NCI-H1694 treated with DMSO at 0.1 percent for 48 hours (cell line): ENCODE data around the gene TREM1.
"Not testable (repeated sequence)": the region's sequence is repeated elsewhere in the genome, so short reads cannot be mapped to it uniquely, and the experiment has no call there.

Experiments
- DNase-seq: peaks from one replicate; lab custom pipeline; 2025; lab: John Stamatoyannopoulos, UW

The TREM1 gene

DNA sequence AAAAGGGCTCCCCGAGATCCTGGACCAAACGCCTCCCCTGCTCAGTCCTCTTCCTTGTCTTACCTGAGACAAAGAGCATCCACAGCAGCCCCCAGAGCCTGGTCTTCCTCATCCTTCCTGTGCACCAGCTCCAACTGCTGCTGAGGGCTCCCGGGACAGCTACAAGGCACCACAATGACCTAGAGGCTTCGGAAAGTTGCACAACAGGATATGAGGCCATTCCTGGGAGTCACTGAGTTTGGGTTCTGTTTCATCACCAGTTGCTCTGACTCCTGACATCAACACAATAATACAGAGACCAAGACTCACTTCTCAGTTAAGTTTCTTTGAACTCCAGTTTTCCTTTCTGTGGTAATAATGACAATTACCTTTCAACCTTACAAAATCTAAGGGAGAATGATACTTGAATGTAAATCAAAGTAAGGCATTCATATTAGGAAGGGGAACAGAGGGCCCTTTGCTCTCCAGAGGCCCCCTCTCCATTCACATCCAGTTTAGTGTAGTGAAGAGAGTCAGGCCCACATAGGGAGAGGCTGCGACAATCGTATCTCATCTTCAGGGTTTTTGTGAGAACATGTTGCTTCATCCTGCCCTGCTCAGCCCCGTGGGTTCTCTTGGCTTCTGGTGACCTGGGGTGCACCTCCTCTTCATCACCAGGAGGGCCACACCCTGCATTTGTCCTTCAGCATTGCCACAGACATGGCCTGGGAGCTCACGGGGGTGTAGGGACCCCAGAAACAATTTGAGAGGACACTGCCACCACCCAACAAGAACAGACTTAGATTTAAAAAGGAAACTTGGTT lies at the start of gene TREM1:
Gene TREM1 (minus strand): TSS at position 139 of the 803 bp plus-strand sequence. CDS start 27 bp downstream, at position 112.
- no peak for DNase-seq

DNA sequence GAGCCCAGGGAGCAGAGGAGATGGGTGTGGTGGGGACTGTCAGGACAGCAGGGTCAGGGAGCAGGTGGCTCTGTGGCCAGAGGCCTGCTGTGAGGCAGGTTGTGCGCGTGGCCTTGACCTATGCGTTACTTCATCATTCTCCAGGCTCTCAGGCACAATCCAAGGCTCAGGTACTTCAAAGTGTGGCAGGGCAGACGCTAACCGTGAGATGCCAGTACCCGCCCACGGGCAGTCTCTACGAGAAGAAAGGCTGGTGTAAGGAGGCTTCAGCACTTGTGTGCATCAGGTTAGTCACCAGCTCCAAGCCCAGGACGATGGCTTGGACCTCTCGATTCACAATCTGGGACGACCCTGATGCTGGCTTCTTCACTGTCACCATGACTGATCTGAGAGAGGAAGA lies 49.5 kb upstream of the TREM1 start:
- DNase-seq: no peak

DNA sequence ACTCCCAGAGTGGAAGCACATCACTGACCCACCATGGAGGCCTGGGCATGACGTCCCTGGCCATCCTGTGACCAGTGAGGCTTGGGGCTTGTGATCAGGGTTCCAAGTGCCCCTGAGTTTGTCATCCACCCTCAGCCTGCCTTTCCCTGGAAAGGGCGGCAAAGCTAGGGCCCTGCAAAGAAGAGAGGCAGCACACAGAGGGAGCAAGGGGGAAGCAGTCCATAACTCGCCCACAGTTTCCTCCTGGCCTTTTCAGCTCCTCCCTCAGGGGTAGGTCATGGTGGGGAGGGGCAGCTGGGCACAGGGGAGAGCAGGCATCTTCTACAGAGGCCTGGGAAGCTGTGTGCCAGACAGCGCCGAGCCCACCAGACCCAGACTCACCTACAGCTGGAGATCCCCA lies 48.8 kb upstream of the TREM1 start, which contains the start of gene NCR2:
Gene NCR2 (plus strand): TSS at position 313 of the 400 bp plus-strand sequence. CDS start 269 bp downstream, outside the sequence.
- no peak for DNase-seq

DNA sequence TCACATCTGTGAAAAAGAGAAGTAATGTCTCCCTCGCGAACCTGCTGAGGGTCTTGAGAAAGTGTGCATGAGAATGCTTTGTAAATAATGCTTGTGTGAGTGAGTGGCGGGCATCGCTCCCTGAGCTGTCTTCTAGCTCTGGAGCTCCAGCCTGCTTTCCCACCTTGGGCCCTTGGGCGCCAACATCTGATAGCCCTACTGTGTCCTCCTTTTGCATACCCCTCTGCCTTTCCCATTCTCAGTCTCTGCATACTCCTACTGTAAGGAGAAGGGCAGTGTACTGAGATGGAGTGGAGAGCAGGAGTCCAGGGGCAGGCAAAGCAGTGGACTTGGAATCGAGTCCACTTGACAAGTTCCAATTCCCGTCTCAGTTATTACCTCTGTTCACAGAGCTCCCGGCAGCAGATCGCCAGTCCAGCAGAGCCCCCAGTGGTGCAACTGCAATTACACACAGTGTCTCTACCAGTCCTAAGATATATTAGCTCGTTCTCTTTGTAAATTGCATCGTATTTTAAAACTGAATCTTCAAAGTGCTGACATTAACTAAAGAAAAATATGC lies 48.1 kb upstream of the TREM1 start:
- DNase-seq: no peak

DNA sequence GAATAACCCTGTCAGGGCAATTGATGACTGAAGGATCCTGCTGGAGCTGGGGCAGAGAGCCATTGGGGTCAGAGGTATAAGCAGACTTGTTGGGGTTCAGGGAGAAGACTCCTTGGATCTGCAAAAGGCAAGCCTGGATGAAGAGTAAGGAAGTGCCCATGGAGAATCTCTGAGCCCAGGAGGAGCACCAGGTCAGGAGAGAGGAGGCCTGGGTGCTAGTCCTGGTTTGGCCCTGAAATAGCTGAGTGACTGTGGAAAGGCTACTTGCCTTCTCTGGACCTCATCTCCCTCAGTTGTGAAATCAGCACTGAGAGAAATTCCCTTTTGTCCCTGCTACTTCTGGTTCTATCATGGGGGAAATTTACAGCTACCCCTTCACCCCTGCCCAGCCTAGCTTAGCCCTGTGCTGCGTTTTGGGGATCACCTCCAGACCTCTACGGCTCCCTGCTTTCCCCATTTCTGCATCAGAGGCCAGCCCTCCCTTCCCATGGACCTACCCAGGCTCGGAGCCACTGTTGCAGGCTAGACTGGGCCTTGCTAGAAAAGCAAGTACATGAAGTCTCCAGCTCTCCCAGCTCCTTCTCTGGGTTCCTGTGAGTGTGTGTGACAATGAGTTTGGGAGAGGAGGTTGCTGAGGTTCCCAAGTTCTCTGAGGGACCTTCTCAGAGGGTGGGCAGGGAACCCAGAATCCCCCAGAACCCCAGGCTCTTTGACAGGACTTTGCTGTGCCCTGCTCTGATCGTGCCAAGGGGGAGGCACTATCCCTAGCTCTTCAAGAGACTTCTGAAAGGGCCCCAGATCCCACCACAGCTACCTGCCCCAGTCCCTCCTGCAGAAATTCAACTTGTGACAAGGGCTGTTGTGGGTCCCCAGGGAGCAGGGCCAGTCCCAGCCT lies 46.6 kb upstream of the TREM1 start:
- DNase-seq: no peak

DNA sequence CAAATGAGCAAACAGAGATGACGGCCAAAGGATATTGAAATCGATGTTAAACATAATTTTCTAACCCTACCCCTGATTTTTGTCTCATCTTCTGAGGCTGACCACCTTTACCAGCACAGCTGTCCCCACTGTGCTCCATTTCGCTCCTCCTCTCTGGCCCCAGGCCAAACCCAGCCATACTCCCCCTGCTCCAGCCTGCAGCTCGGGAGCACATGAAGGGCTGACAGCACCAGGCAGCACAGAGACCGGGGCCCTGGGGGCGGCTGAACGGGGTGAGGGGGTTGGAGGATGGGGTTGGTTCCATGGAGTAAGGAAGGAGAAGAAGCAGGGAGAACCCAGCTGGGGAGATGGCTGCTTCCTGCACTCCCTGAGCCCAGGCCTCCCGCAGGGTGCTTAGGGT lies 45.8 kb upstream of the TREM1 start:
- DNase-seq: no peak

DNA sequence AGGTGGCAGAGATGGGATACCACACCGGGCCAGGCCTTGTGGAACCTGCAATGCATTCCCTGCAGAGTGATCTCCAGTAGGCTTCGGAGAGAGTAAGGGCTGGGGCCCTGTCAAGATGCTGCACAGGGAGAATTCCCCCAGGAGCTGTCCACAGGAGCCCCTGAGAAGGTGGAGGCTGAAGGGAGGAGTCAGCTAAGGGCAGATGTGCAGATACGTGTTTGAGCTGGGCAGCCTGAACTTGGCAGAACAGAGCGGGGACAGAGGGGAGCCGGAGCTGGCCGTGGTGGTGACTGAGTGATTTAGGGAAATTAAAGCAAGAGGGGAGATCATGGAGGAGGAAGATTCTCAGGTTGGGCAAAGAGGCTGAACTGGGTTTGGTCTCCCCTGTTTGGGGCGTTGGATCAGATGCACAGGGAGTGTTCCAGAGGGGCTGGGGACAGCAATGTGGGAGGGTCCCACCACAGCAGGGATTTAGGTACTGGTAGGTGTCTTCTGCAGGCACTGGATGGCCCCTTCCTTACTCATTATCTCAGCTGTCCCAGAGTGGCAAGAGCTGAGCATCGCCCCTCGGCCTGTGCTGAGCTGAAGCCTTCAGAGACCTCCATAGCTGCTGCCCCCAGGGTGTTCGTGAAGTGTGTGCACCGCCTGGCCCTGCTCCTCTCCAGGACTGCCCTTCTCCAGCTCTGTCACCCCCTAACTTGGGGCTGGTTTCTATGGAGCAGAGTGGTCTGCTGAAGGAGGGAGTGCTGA lies 45.1 kb upstream of the TREM1 start:
- no peak for DNase-seq

DNA sequence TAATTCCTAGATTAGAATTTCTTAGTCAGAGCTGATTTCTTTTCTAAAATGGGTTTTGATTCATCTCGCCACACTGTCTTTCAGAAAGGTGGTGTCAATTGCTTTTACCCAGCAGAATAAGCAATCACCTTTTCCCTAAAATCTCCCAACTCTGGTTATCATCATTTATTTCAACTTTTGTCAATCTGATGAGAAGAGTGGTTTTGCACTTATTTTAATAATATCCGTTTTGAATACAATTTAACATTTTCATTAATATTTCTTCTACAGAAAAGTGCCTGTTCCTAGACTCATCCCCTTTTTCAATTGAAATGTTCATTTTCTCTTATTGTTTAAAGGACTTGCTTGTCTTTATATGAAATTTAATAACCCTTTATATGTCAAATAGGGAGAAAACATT lies 40.7 kb upstream of the TREM1 start:
- no peak for DNase-seq

DNA sequence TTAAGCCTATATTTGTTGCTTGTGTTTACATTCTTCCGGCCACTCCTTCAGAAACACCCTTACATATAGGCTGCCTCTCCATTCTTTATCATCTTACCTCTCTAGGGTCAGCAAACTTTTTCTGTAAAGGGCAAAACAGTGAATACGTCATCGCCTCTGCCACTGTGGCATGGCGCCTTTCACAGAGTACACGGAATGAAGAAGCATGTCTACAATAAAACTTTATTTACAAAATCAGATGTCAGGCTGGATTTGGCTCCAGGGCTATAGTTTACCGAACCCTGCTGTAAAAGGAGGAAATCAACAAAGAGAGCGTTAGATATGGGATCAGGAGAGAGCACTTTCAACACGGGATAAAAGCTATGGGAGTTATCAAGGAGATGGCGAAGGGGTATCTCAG lies 39.6 kb upstream of the TREM1 start:
- no peak for DNase-seq

DNA sequence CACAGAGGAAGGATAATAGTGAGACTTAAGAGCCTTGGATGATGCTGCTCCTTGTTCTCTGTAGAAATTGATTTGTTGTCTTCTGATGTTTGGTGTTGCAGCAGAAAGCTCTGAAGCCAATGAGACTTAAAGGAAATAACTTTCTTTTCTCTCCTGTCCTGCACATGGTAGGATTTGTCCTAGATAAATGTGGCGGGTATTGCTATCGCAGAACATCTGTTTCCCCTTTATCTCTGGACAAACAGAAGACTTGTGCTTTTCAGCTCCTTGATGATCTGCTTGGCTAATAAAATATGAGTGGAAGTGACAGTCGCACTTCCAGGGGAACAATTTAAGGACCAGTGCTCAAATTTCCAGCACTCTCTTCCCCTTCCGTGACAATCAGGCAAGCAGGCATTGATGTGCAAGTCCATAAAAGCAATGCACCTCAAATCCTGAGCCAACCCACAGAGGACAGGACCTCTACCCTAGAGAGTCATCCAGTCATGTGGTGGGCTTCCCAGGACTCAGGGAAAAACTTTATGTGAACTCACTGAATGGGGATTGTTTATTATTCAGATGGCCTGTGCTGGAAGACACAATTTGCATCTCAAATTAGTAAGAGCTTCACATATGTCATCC lies 39.1 kb upstream of the TREM1 start:
- no peak for DNase-seq

DNA sequence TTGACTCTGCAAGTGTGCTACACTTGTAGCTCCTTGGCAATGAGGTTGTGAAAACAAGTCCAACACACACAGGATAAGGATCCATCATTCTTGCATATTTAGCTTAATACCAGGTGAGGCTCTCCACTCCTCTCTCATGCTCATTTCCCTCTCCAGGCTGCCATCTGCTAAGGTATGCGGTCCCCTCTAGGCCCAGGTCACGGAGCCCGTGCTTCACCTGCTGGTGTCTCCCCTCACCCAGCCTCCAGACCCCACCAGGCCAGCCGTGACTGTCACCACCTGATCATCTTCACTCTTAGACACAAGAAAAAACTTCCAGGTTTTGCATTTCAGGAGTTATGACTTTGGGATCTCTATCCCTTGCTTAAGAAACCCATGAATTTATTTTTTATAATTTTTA lies 34.7 kb upstream of the TREM1 start:
- no peak for DNase-seq

DNA sequence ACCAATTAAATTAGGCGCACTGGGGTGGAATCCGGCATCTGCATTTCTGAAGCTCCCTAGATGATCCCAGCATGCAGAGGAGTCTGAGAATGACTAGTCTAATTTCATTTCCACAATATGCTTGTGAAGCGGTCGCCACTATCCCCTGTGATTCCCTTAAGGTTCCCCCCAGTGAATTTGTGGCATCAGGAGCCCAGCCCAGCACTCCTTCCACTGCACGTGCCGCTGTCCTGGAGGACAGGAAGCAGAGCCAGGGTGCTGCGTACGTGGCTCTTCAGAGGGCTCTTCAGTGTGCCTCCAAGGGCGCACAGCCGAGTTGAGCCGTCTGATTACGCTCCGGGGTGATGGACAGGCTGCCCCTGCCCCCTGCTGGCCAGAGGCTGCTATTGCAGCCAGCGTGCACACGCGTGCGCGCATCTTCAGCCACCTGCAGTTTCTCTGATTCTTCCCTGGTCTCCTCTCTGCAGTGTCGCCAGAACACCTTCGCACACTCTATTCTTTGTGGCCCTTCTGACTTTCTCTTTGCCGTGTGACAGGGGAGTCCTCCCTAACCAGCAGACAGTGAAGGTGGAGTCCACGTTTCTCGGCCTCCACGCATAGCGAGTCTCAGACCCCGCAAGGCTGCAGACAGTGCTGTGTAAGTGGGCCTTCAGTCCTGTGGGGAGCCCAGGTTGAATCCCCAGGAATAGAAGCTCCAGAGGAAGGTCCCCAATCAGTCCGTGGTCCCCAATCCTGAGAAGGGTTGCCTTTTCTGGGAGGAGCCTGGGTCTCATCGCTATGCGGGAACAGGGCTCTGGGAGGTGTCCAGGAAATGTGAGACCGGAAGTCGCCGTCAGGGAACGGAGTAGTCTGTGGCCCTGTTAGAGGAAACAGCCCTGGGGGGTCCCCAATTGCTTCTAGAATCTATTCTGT lies 32.4 kb upstream of the TREM1 start:
- peak; percentile 71 for DNase-seq

DNA sequence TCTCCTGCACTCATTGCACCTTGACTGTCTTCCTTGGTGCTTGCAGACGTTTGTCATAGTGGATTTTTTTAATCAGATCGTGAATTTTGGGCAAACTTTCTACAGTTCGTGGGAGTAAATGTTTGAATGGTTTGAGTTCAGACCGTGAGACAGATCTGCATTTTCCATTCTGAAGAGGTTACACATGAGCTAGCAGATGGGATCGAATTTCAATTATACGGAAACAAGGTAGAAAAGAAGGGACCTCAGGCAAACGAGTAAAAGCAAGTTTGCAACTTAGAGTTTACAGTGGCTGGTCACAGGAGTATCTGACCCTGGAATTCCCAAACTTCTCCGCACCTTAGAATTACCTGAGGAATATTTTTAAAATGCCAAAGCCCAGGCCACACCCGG lies 31.8 kb upstream of the TREM1 start:
- no peak for DNase-seq

DNA sequence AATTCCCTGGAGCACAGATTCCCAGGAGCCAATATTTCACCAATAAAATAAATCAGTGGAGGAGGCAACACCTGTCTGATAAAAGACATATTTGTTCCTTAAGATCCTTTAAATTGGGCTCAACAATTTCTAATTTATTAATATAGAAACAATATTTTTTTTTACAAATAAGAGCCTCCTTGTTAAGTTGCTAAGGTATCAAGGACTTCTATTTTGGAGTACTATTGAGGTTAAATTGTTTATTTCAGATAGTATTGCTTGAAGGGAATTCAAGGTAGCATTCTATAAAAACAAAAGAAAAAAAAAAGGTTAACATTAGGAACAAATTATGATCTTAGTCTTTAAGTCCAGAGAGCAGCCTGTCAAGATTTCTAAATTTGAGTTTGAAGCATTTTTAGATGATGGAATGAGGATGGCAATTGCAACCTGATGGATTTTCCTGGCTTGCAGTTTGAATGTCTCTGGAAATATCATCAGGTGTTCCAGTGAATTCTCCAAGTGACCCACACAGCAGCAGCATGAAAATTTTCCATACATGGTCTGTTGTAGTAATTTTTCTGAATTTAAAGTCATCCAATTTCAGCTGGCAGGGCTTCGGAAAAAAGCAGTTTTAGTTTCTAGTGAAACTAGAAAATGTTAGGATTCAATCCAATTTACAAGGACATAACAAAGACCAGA lies 29.6 kb upstream of the TREM1 start:
- no peak for DNase-seq

DNA sequence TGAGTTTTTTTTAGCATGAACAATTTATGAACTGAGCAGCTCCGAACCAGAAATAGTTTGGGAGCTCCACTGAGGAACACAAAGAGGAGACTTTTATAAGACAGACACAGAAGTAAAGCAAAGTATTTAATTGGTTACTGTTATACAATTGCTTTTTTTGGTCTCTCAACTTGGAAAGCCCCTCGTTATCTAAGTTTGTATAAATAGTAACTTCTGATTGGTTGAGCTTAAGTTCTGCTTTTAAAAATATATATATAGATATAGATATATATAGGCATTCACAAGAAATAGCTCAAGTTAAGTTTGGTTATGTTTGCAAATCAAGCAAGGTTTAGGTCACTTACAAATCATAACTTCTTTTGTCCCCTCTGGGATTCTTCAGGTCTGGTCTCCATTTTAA lies 28.7 kb upstream of the TREM1 start:
- DNase-seq: no peak

DNA sequence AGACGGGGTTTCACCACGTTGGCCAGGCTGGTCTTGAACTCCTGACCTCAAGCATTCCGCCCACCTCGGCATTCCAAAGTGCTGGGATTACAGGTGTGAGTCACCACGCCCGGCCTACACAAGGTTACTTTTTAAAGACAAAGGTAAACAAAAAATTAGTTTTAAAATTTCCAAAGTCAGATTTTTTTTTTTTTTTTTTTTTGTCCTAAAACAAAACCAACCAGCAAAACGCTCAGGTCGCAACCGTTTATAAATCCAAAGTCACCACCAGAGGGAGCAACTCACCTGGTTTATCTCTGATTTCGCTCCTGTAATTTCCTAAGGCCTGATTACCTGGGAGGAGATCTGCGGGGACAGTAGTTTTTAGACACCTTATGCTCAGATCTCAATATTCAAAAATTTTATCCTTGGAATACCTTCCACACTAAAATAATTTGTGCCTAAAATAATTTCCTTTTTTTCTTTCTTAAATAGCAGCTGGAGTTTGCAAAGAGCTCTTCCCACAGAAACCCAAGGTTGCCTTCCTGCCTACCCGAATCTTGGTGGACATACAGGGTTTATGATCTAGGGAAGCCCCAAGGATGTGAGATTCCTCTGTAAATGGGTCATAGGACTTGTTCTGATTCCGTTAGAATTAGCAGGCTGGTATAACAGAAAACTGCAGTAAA lies 19.8 kb upstream of the TREM1 start:
- DNase-seq: peak; percentile 48

DNA sequence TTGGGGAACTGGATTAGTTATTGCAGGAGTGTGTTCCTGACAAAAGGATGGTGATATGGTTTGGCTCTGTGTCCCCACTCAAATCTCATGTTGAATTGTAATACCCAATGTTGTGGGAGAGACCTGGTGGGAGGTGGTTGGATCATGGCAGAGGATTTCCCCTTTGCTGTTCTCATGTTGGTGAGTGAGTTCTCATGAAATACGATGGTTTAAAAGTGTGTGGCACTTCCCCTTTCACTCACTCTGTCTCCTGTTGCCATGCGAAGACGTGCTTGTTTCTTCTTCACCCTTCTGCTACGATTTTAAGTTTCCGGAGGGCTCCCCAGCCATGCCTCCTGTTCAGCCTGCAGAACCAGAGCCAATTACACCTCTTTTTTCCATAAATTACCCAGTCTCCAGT lies 16.2 kb upstream of the TREM1 start:
- no peak for DNase-seq

DNA sequence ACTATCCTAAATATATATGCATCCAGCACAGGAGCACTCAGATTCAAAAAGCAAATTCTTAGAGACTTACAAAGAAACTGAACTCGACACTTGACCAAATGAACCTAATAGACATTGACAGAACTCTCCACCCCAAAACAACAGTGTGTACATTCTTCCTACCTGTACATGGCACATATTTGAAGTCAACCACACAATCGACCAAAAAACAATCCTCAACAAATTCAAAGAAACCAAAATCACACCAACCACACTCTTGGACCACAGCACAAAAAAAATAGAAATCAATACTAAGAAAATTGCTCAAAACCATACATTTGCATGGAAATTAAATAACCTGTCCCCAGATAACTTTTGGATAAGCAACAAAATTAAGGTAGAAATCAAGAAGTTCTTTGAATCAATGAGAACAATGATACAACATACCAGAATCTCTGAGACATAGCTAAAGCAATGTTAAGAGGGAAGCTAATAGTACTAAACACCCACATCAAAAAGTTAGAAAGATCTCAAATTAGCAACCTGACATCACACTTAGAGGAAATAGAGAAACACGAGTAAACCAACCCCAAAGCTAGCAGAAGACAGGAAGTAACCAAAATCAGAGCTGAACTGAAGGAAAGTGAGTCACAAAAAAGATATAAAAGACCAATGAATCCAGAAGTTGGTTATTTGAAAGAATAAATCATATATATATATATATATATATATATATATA lies 12.5 kb upstream of the TREM1 start:
- no peak for DNase-seq

DNA sequence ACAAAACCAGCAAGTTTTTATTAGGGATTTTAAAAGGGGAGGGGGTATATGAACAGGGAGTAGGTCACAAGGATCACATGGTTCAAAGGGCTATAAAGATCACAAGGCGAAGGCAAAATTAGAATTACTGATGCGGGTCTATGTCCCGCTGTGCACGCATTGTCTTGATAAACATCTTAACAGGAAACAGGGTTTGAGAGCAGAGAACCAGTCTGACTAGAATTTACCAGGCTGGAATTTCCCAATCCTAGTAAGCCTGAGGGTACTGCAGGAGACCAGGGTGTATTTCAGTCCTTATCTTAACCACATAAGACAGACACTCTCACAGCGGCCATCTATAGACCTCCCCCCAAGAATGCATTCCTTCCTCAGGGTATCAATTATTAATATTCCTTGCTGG lies 10.8 kb upstream of the TREM1 start:
- DNase-seq: not testable (repeated sequence)
